Lung (tissue), 12 donors: Measurements from ENCODE around the gene TMIGD2. TPM values are rescaled to one million over a fixed set of nuclear protein-coding genes. Genes with fewer than 3 reads are reported as not detected.
"Not testable (repeated sequence)": the region's sequence is repeated elsewhere in the genome, so short reads cannot be mapped to it uniquely, and the experiment has no call there.

Experiments used
- ATAC-seq: fragments of 200-7000 bp; cut with Tn5 transposase; one replicate; pipeline ENCODE4 v1.9.1; 2020; ENCODE audit warnings: moderate number of reproducible peaks; ENCODE audit not compliant: insufficient read depth, low FRiP score
- DNase-seq, 3 donors: peaks; one replicate each; pipeline ENCODE4 v3.0.0-alpha.2; 2013 to 2017
- H3K27ac ChIP-seq, 2 donors: one replicate each; pipeline ENCODE4 v1.5.1; 2013; ENCODE audit warnings: mild to moderate bottlenecking in 2 of 2, moderate library complexity in 2 of 2, control low read depth in 1 of 2, inconsistent platforms in 1 of 2, low read depth in 1 of 2, low read length in 1 of 2
- H3K27me3 ChIP-seq, 3 donors: one replicate each; pipeline ENCODE4 v1.5.1; 2013; ENCODE audit warnings: low read length in 2 of 3; ENCODE audit not compliant: control insufficient read depth in 3 of 3, insufficient read depth in 3 of 3
- H3K36me3 ChIP-seq, 4 donors: one replicate each; pipeline ENCODE4 v1.5.1; 2013; ENCODE audit warnings: low read length in 4 of 4, mild to moderate bottlenecking in 1 of 4, moderate library complexity in 1 of 4; ENCODE audit not compliant: control insufficient read depth in 4 of 4, insufficient read depth in 4 of 4
- H3K4me1 ChIP-seq, 5 donors: one replicate each; pipeline ENCODE4 v1.5.1; 2013; ENCODE audit warnings: low read length in 5 of 5, mild to moderate bottlenecking in 2 of 5, moderate library complexity in 1 of 5; ENCODE audit not compliant: control insufficient read depth in 5 of 5, insufficient read depth in 5 of 5
- H3K4me3 ChIP-seq: one replicate; pipeline ENCODE4 v1.5.1; 2013; ENCODE audit warnings: mild to moderate bottlenecking, control low read depth, moderate library complexity
- H3K9ac ChIP-seq, 2 donors: one replicate each; pipeline ENCODE4 v1.5.1; 2013; ENCODE audit warnings: low read length in 2 of 2, control low read depth in 1 of 2; ENCODE audit not compliant: insufficient read depth in 1 of 2
- H3K9me3 ChIP-seq, 4 donors: one replicate each; pipeline ENCODE4 v1.5.1; 2013; ENCODE audit warnings: low read length in 3 of 4, mild to moderate bottlenecking in 1 of 4, moderate library complexity in 1 of 4; ENCODE audit not compliant: control insufficient read depth in 4 of 4, insufficient read depth in 3 of 4
- WGBS, 2 donors: extraction: QIAGEN DNeasy Blood & Tissue Kit; methylation state at CpG; one replicate each; pipeline ENCODE4 v1.1.7; 2013; 5-methylcytosine and 5-hydroxymethylcytosine counted together
- polyA plus RNA-seq, 2 donors: library from polyadenylated mRNA; stranded (reverse); fragments of 200-250 nt; gene quantifications; one replicate each; pipeline ENCODE4 v1.2.1, GENCODE V29; 2013
- total RNA-seq, 2 donors: library from RNA; depleted of rRNA in 1 of 2; stranded (reverse); fragments of >200 nt in 1 of 2; gene quantifications; one replicate each; pipeline ENCODE4 v1.2.1, GENCODE V29; 2014 to 2021
- TF ChIP-seq, protein P1 (sequence below): IDR thresholded peaks from 2 replicates; pipeline ENCODE4 v1.5.1; 2012; ENCODE audit warnings: mild to moderate bottlenecking; ENCODE audit errors: control extremely low read depth, extremely low read depth
- donor health status: control.
- donor health status: control.
- donor health status: Bipolar disorder and iron deficiency.
- donor health status: healthy.
- donor health status: DM: yes; HTN: yes; CAD: no.

TMIGD2 gene
- total and polyA plus RNA-seq, 4 donors = 0.34 to 1.7 (median 1.1) TPM

DNA sequence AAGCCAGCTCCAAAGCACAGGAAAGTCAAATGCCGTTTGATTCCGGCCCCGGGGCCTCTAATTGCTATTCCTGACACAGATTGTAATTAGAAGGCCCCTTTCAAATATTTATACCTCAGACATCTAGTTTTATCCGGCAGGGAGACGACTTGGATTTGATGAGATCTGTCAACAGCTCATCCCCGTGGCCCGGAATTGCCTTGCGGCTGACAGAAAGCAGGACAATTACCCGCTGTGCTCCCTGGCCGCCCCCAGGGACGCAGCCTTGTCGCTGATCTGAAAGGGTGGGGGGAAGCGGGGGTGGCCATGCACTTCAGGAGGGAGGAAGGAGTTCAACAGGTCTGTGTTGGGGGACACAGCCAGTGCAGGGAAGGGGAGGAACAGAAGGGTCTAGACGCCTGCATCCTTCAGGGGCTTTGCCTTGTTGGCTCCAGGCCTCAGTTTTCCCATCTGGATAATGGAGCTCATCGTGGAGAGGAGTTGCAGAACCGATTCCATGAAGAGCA is 24.9 kb downstream of the TMIGD2 start:
- H3K27ac ChIP-seq = no peak overlapping the region
- H3K36me3 ChIP-seq = peaks cover 0 to 2% (median 0%) of the 10 kb centered on the region in 4 donors
- no peak overlapping the region for H3K4me3 ChIP-seq
- H3K9me3 ChIP-seq = peaks cover 0 to 1% (median 0%) of the 10 kb centered on the region in 4 donors
- peaks cover 0 to 7% (median 3%) of the 10 kb centered on the region in 5 donors for H3K4me1 ChIP-seq
- peaks cover 10 to 24% (median 19%) of the 10 kb centered on the region in 3 donors for H3K27me3 ChIP-seq
- ATAC-seq (no peak), DNase-seq (no peak)
- 41 to 59% methylated on average over 16 of the region's 16 CpGs for WGBS, 2 donors
- TF ChIP-seq, protein P1, sequence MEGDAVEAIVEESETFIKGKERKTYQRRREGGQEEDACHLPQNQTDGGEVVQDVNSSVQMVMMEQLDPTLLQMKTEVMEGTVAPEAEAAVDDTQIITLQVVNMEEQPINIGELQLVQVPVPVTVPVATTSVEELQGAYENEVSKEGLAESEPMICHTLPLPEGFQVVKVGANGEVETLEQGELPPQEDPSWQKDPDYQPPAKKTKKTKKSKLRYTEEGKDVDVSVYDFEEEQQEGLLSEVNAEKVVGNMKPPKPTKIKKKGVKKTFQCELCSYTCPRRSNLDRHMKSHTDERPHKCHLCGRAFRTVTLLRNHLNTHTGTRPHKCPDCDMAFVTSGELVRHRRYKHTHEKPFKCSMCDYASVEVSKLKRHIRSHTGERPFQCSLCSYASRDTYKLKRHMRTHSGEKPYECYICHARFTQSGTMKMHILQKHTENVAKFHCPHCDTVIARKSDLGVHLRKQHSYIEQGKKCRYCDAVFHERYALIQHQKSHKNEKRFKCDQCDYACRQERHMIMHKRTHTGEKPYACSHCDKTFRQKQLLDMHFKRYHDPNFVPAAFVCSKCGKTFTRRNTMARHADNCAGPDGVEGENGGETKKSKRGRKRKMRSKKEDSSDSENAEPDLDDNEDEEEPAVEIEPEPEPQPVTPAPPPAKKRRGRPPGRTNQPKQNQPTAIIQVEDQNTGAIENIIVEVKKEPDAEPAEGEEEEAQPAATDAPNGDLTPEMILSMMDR = no peak
- H3K9ac ChIP-seq = no peak overlapping the region

DNA sequence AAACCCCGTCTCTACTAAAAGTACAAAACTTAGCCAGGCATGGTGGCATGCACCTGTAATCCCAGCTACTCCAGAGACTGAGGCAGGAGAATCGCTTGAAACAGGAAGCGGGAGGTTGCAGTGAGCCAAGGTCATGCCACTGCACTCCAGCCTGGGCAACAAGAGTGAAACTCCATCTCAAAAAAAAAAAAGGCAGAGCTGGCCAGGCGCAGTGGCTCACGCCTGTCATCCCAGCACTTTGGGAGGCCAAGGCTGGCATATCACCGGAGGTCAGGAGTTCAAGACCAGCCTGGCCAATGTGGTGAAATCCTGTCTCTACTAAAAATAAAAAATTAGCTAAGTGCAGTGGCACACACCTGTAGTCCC is 27.9 kb downstream of the TMIGD2 start:
- not testable (repeated sequence) for ATAC-seq, H3K27me3 ChIP-seq, H3K27ac ChIP-seq, H3K9ac ChIP-seq, H3K4me1 ChIP-seq, DNase-seq, H3K4me3 ChIP-seq, H3K9me3 ChIP-seq
- WGBS, 2 donors = 89 to 90% methylated on average over 6 of the region's 6 CpGs
- H3K36me3 ChIP-seq = peaks cover 0 to 12% (median 0%) of the 10 kb centered on the region in 4 donors

GRCh38 chr19:4272894-4273293 is 29.3 kb downstream of the TMIGD2 start:
- no peak for ATAC-seq
- no peak overlapping the region for H3K4me3 ChIP-seq
- WGBS, 2 donors = 72 to 84% methylated on average over 10 of the region's 10 CpGs
- H3K9me3 ChIP-seq = no peaks in the 10 kb centered on the region
- no peak overlapping the region for H3K9ac ChIP-seq
- H3K27me3 ChIP-seq = peaks cover 0 to 1% (median 0%) of the 10 kb centered on the region in 3 donors
- H3K36me3 ChIP-seq = peaks cover 0 to 25% (median 5%) of the 10 kb centered on the region in 4 donors
- peaks cover 0 to 3% (median 0%) of the 10 kb centered on the region in 5 donors for H3K4me1 ChIP-seq
- DNase-seq = no peak
- H3K27ac ChIP-seq = no peak overlapping the region
- TF ChIP-seq, protein P1 = no peak

DNA sequence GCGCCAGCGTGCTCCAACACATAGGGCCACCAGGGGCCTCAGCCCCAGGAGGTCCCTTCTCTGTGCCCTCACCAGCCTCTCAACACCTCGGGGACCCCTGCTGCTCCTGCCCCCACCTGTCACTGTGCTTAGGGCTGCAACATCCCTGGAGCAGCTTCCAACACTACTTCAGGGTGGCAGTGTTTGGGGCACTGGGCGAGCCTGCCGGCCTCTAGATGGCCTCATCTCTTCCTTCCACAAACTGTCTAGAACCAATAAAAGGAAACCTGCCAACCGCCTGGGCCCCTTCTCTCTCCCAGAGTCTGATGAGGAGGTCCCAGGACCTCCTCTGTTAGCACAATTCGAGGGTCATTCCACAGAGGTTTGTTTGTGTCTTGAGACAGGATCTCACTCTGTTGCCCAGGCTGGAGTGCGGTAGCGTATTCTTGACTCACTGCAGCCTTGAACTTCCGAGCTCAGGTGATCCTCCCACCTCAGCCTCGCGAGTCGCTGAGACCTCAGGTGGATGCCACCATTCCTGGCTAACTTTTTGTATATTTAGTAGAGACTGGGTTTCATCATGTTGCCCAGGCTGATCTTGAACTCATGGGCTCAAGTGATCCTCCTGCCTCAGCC is 33.3 kb downstream of the TMIGD2 start:
- H3K9ac ChIP-seq = no peak overlapping the region
- no peaks in the 10 kb centered on the region for H3K27me3 ChIP-seq
- no peaks in the 10 kb centered on the region for H3K9me3 ChIP-seq
- WGBS, 2 donors = 80 to 90% methylated on average over 13 of the region's 13 CpGs
- no peak for ATAC-seq
- TF ChIP-seq, protein P1 = no peak
- no peak for DNase-seq
- H3K36me3 ChIP-seq = peaks cover 0 to 41% (median 15%) of the 10 kb centered on the region in 4 donors
- H3K4me1 ChIP-seq = no peaks in the 10 kb centered on the region
- H3K27ac ChIP-seq = no peak overlapping the region
- H3K4me3 ChIP-seq = no peak overlapping the region
